HEK293 (cell line): ENCODE measurements around the gene ZNF319.

Experiments
- CTCF ChIA-PET: fragments of 350-600 bp; formaldehyde crosslinking; extraction: SDS; loops from one replicate; lab custom pipeline; 2021; ENCODE audit warnings: antibody characterized with exemption; lab: Yijun Ruan, JAX
- POLR2A ChIA-PET: fragments of 300-600 bp; formaldehyde crosslinking; extraction: SDS; loops from one replicate; lab custom pipeline; 2020; ENCODE audit warnings: antibody characterized with exemption, inconsistent platforms; lab: Yijun Ruan, JAX
- H3K27ac ChIP-seq: fragments of 200-500 bp; sonication (Bioruptor generic); 2 replicates; pipeline ENCODE4 v1.5.1; 2014; ENCODE audit warnings: low read depth, low read length, control low read depth, inconsistent platforms; ENCODE audit errors: extremely low read depth
- H3K36me3 ChIP-seq, 2 experiments: fragments of 200-500 bp in 1 of 2; sonication (Bioruptor generic) in 1 of 2; 1 replicate in 1 of 2; 2 replicates in 1 of 2; pipeline ENCODE4 v1.5.1; 2014 to 2017; ENCODE audit warnings: inconsistent platforms in 2 of 2, low read length in 2 of 2; ENCODE audit not compliant: control insufficient read depth in 2 of 2, insufficient read depth in 1 of 2
- H3K4me1 ChIP-seq: fragments of 200-500 bp; sonication (Bioruptor generic); 2 replicates; pipeline ENCODE4 v1.5.1; 2014; ENCODE audit warnings: mild to moderate bottlenecking, low read length, inconsistent platforms; ENCODE audit not compliant: control insufficient read depth, insufficient read depth
- H3K4me3 ChIP-seq: 2 replicates; pipeline ENCODE4 v1.5.1; 2011; ENCODE audit warnings: low read depth, mild to moderate bottlenecking, control low read depth, low read length, moderate library complexity
- H3K9me3 ChIP-seq: fragments of 200-500 bp; sonication (Bioruptor generic); 2 replicates; pipeline ENCODE4 v1.5.1; 2014; ENCODE audit warnings: low read depth, low read length, inconsistent platforms; ENCODE audit not compliant: control insufficient read depth, insufficient read depth
- KLF1 ChIP-seq: fragments of 450-650 bp; formaldehyde crosslinking; IDR thresholded peaks from 2 replicates; pipeline ENCODE4 v1.5.1; 2016; ENCODE audit warnings: missing biosample characterization, missing genetic modification characterization
- SALL2 ChIP-seq: fragments of 450-650 bp; formaldehyde crosslinking; IDR thresholded peaks from 2 replicates; pipeline ENCODE4 v1.5.0; 2017; ENCODE audit warnings: missing biosample characterization, mild to moderate bottlenecking, missing genetic modification characterization, borderline replicate concordance
- SP2 ChIP-seq: fragments of 450-650 bp; formaldehyde crosslinking; IDR thresholded peaks from 2 replicates; pipeline ENCODE4 v1.5.1; 2016; ENCODE audit warnings: missing biosample characterization, missing genetic modification characterization
- TRIM28 ChIP-seq: IDR thresholded peaks from 2 replicates; pipeline ENCODE4 v1.6.1; 2011; ENCODE audit warnings: low read length, control low read depth, borderline replicate concordance
- ZBTB1 ChIP-seq: fragments of 450-650 bp; formaldehyde crosslinking; IDR thresholded peaks from 2 replicates; pipeline ENCODE4 v1.5.1; 2016; ENCODE audit warnings: missing biosample characterization, missing genetic modification characterization
- ZBTB7A ChIP-seq: fragments of 450-650 bp; formaldehyde crosslinking; IDR thresholded peaks from 2 replicates; pipeline ENCODE4 v1.5.1; 2016; ENCODE audit warnings: low read depth, missing biosample characterization, missing genetic modification characterization
- ZNF112 ChIP-seq: fragments of 450-650 bp; formaldehyde crosslinking; IDR thresholded peaks from 2 replicates; pipeline ENCODE4 v1.5.0; 2017; ENCODE audit warnings: missing biosample characterization, missing genetic modification characterization
- ZNF114 ChIP-seq: fragments of 450-650 bp; formaldehyde crosslinking; IDR thresholded peaks from 2 replicates; pipeline ENCODE4 v1.5.0; 2017; ENCODE audit warnings: missing biosample characterization, missing genetic modification characterization
- ZNF140 ChIP-seq: fragments of 450-650 bp; formaldehyde crosslinking; IDR thresholded peaks from 2 replicates; pipeline ENCODE4 v1.5.1; 2016; ENCODE audit warnings: missing biosample characterization, missing genetic modification characterization
- ZNF146 ChIP-seq: fragments of 450-650 bp; formaldehyde crosslinking; IDR thresholded peaks from 2 replicates; pipeline ENCODE4 v1.5.1; 2016; ENCODE audit warnings: missing biosample characterization, missing genetic modification characterization
- ZNF184 ChIP-seq: fragments of 450-650 bp; IDR thresholded peaks from 2 replicates; pipeline ENCODE4 v1.5.1; 2018; ENCODE audit warnings: missing biosample characterization, mild to moderate bottlenecking, missing genetic modification characterization
- ZNF239 ChIP-seq: fragments of 450-650 bp; formaldehyde crosslinking; IDR thresholded peaks from 2 replicates; pipeline ENCODE4 v1.5.1; 2016; ENCODE audit warnings: missing biosample characterization, missing genetic modification characterization
- ZNF558 ChIP-seq: fragments of 450-650 bp; formaldehyde crosslinking; IDR thresholded peaks from 2 replicates; pipeline ENCODE4 v1.5.1; 2016; ENCODE audit warnings: missing biosample characterization, missing genetic modification characterization
- ZNF571 ChIP-seq: fragments of 450-650 bp; formaldehyde crosslinking; IDR thresholded peaks from 2 replicates; pipeline ENCODE4 v1.5.0; 2017; ENCODE audit warnings: missing biosample characterization, missing genetic modification characterization
- ZNF610 ChIP-seq: fragments of 450-650 bp; formaldehyde crosslinking; IDR thresholded peaks from 2 replicates; pipeline ENCODE4 v1.5.1; 2016; ENCODE audit warnings: missing biosample characterization, missing genetic modification characterization, borderline replicate concordance
- ZNF747 ChIP-seq: fragments of 450-650 bp; formaldehyde crosslinking; IDR thresholded peaks from 2 replicates; pipeline ENCODE4 v1.5.1; 2016; ENCODE audit warnings: missing biosample characterization, missing genetic modification characterization
- ZXDB ChIP-seq: fragments of 450-650 bp; formaldehyde crosslinking; IDR thresholded peaks from 2 replicates; pipeline ENCODE4 v1.5.1; 2016; ENCODE audit warnings: missing biosample characterization, missing genetic modification characterization
- TF ChIP-seq, protein P1 (sequence below): fragments of 450-650 bp; formaldehyde crosslinking; IDR thresholded peaks from 2 replicates; pipeline ENCODE4 v1.5.1; 2016; ENCODE audit warnings: missing biosample characterization, missing genetic modification characterization
- TF ChIP-seq, protein P2 (sequence below): fragments of 450-650 bp; formaldehyde crosslinking; IDR thresholded peaks from 2 replicates; pipeline ENCODE4 v1.5.1; 2017; ENCODE audit warnings: missing biosample characterization, missing genetic modification characterization
- TF ChIP-seq, protein P3 (sequence below): fragments of 450-650 bp; formaldehyde crosslinking; IDR thresholded peaks from 2 replicates; pipeline ENCODE4 v1.5.1; 2016; ENCODE audit warnings: missing biosample characterization, missing genetic modification characterization
- TF ChIP-seq, protein P4 (sequence below): fragments of 450-650 bp; formaldehyde crosslinking; IDR thresholded peaks from 2 replicates; pipeline ENCODE4 v1.5.0; 2017; ENCODE audit warnings: missing biosample characterization, missing genetic modification characterization, borderline replicate concordance
- TF ChIP-seq, protein P5 (sequence below): fragments of 450-650 bp; formaldehyde crosslinking; IDR thresholded peaks from 2 replicates; pipeline ENCODE4 v1.5.1; 2016; ENCODE audit warnings: missing biosample characterization, missing genetic modification characterization

ZNF319 gene

DNA sequence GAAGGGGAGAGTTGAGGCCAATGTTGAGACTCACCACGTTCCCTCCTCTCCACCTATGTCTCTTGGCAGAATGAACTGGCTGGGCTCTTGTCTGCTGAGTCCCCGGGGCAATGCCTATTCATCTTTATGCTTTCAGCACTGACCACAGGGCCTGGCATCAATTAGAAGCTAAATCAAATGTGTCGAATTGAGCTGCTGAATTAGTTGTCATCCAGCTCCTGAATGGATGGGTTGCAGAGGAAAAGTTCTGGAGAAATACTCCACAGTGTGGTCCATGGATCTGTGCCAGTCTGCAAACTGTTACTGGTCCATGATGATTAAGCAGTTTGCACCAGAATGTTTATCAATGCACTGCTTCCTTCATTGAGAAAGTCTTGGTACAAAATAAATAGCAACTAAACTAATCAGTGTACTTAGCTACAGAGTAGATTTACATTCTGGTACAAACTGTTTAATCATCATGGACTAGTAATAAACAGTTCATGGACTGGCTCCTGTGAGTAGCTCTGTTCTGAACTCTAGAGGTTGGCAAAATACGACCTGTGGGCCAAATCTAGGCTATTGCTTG is 34.2 kb downstream of the ZNF319 start (continued):
- TF ChIP-seq ZXDB (tag by site-specific recombination) (no peak), ZNF184 (tag by site-specific recombination) (no peak), ZBTB7A (tag by site-specific recombination) (no peak), KLF1 (tag by site-specific recombination) (no peak), ZNF140 (tag by site-specific recombination) (no peak), ZNF146 (tag by site-specific recombination) (no peak), ZNF112 (no peak)
- TF ChIP-seq, protein P1, sequence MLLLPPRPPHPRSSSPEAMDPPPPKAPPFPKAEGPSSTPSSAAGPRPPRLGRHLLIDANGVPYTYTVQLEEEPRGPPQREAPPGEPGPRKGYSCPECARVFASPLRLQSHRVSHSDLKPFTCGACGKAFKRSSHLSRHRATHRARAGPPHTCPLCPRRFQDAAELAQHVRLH (tag by site-specific recombination): no peak
- TF ChIP-seq, all 188 proteins: peak for 2

DNA sequence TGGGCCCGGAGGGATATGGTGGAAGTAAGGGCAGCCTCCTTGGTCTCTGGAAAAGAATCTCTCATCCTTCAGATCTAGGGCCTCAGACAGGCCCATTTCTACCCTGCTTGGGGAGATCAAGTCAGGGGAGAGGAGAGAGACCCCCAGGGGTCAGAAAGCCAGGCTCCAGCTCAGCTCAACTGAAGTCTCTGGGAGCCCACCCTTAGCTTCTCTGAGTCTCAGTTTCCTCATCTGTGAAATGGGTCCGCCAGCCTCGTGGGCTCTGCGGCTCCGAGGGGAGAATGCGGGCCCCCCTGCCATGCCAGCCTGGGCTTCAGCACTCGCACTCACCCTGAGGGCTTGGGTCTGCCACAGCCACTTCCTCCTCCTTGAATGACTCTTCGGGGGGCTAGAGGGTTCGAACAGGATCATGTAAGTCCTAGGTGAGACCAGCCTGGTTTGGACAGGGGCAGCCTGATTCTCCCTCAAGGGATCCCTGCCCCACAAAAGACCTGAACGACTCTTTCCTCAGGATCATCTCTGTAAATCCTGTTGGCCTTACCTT is 36.2 kb downstream of the ZNF319 start:
- H3K27ac ChIP-seq: no peak overlapping the region
- H3K36me3 ChIP-seq: no peaks in the 10 kb centered on the region
- TF ChIP-seq SP2 (tag by site-specific recombination) (no peak), TRIM28 (no peak), KLF1 (tag by site-specific recombination) (no peak), ZBTB1 (tag by site-specific recombination) (no peak), SALL2 (tag by site-specific recombination) (no peak), ZNF610 (no peak), ZNF747 (tag by site-specific recombination) (no peak), ZNF114 (no peak), ZNF239 (tag by site-specific recombination) (no peak), ZNF558 (tag by site-specific recombination) (no peak), ZNF571 (tag by site-specific recombination) (no peak)
- TF ChIP-seq, protein P2, sequence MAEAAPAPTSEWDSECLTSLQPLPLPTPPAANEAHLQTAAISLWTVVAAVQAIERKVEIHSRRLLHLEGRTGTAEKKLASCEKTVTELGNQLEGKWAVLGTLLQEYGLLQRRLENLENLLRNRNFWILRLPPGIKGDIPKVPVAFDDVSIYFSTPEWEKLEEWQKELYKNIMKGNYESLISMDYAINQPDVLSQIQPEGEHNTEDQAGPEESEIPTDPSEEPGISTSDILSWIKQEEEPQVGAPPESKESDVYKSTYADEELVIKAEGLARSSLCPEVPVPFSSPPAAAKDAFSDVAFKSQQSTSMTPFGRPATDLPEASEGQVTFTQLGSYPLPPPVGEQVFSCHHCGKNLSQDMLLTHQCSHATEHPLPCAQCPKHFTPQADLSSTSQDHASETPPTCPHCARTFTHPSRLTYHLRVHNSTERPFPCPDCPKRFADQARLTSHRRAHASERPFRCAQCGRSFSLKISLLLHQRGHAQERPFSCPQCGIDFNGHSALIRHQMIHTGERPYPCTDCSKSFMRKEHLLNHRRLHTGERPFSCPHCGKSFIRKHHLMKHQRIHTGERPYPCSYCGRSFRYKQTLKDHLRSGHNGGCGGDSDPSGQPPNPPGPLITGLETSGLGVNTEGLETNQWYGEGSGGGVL (tag by site-specific recombination): no peak
- TF ChIP-seq, protein P3, sequence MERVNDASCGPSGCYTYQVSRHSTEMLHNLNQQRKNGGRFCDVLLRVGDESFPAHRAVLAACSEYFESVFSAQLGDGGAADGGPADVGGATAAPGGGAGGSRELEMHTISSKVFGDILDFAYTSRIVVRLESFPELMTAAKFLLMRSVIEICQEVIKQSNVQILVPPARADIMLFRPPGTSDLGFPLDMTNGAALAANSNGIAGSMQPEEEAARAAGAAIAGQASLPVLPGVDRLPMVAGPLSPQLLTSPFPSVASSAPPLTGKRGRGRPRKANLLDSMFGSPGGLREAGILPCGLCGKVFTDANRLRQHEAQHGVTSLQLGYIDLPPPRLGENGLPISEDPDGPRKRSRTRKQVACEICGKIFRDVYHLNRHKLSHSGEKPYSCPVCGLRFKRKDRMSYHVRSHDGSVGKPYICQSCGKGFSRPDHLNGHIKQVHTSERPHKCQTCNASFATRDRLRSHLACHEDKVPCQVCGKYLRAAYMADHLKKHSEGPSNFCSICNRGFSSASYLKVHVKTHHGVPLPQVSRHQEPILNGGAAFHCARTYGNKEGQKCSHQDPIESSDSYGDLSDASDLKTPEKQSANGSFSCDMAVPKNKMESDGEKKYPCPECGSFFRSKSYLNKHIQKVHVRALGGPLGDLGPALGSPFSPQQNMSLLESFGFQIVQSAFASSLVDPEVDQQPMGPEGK (tag by site-specific recombination): no peak
- TF ChIP-seq, protein P4, sequence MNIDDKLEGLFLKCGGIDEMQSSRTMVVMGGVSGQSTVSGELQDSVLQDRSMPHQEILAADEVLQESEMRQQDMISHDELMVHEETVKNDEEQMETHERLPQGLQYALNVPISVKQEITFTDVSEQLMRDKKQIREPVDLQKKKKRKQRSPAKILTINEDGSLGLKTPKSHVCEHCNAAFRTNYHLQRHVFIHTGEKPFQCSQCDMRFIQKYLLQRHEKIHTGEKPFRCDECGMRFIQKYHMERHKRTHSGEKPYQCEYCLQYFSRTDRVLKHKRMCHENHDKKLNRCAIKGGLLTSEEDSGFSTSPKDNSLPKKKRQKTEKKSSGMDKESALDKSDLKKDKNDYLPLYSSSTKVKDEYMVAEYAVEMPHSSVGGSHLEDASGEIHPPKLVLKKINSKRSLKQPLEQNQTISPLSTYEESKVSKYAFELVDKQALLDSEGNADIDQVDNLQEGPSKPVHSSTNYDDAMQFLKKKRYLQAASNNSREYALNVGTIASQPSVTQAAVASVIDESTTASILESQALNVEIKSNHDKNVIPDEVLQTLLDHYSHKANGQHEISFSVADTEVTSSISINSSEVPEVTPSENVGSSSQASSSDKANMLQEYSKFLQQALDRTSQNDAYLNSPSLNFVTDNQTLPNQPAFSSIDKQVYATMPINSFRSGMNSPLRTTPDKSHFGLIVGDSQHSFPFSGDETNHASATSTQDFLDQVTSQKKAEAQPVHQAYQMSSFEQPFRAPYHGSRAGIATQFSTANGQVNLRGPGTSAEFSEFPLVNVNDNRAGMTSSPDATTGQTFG (tag by site-specific recombination): no peak
- TF ChIP-seq, protein P5, sequence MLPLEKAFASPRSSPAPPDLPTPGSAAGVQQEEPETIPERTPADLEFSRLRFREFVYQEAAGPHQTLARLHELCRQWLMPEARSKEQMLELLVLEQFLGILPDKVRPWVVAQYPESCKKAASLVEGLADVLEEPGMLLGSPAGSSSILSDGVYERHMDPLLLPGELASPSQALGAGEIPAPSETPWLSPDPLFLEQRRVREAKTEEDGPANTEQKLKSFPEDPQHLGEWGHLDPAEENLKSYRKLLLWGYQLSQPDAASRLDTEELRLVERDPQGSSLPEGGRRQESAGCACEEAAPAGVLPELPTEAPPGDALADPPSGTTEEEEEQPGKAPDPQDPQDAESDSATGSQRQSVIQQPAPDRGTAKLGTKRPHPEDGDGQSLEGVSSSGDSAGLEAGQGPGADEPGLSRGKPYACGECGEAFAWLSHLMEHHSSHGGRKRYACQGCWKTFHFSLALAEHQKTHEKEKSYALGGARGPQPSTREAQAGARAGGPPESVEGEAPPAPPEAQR (tag by site-specific recombination): no peak
- ChIA-PET POLR2A (no interaction called here), CTCF (interaction anchor here (0.5 kb wide), 1 partner anchor 299 kb away, joined by 3 read pairs; no protein-coding TSS in a partner anchor)
- H3K4me1 ChIP-seq: no peaks in the 10 kb centered on the region
- no peak overlapping the region for H3K4me3 ChIP-seq
- H3K9me3 ChIP-seq: no peaks in the 10 kb centered on the region
